22Rv1 (cell line): Measurements from ENCODE around the gene UPK3B.
"Not testable (repeated sequence)": the region's sequence is repeated elsewhere in the genome, so short reads cannot be mapped to it uniquely, and the experiment has no call there.

ENCODE experiments used
- CTCF ChIP-seq: fragments of 450-650 bp; IDR thresholded peaks from 2 replicates; pipeline ENCODE4 v1.5.1; 2017; ENCODE audit warnings: mild to moderate bottlenecking
- ZFX ChIP-seq: fragments of 450-650 bp; IDR thresholded peaks from 2 replicates; pipeline ENCODE4 v1.6.1; 2017; ENCODE audit warnings: antibody characterized with exemption, borderline replicate concordance

DNA sequence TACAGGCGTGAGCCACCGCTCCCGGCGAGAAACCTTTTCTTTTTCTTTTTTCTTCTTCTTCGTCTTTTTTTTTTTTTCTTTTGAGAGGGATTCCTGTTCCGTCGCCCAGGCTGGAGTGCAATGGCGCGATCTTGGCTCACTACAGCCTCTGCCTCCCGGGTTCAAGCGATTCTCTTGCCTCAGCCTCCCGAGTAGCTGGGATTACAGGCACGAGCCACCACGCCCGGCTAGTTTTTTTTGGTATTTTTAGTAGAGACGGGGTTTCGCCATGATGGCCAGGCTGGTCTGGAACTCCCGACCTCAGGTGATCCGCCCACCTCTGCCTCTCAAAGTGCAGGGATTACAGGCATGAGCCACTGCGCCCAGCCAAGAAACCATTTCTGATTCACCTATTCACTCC is 49.6 kb upstream of the UPK3B start:
- TF ChIP-seq CTCF, ZFX: not testable (repeated sequence)
